H1 (cell line): ENCODE data around the gene MAPK11. TPM values are rescaled to one million over a fixed set of nuclear protein-coding genes. Genes with fewer than 3 reads are reported as not detected.

Experiments used
- CTCF ChIA-PET: fragments of 300-600 bp; sonication (Branson Sonifier 250); formaldehyde crosslinking; loops from one replicate; lab custom pipeline; 2021; ENCODE audit not compliant: partially characterized antibody; lab: Charles Lee
- POLR2A ChIA-PET: fragments of 300-600 bp; sonication (Branson Sonifier 250); formaldehyde crosslinking; loops from one replicate; lab custom pipeline; 2021; ENCODE audit warnings: inconsistent platforms; ENCODE audit not compliant: partially characterized antibody; lab: Charles Lee
- DNase-seq, 2 experiments: peaks; one replicate each; pipeline versions ENCODE4 v3.0.0 to v3.0.0-alpha.2; 2010 to 2022; ENCODE audit warnings: low spot score in 2 of 2, low read depth in 1 of 2, mixed read lengths in 1 of 2
- FAIRE-seq: peaks from 2 replicates; lab custom pipeline; 2011; peaks lifted over from hg19 to GRCh38; lab: Jason Lieb, UNC
- H2AFZ ChIP-seq: 2 replicates; pipeline ENCODE4 v1.8.1; 2012; ENCODE audit warnings: low read length, inconsistent platforms
- H2AK5ac ChIP-seq: 2 replicates; pipeline ENCODE4 v1.6.1; 2013; ENCODE audit warnings: low read depth, low read length
- H2BK120ac ChIP-seq: replicated peaks from 2 replicates; pipeline ENCODE3; 2013; ENCODE audit warnings: low read depth, low read length, inconsistent platforms
- H2BK12ac ChIP-seq: 2 replicates; pipeline ENCODE4 v1.6.1; 2013; ENCODE audit warnings: low read depth, low read length
- H2BK15ac ChIP-seq: 2 replicates; pipeline ENCODE4 v1.6.1; 2013; ENCODE audit warnings: low read length
- H2BK20ac ChIP-seq: 2 replicates; pipeline ENCODE4 v1.6.1; 2013; ENCODE audit warnings: low read length
- H2BK5ac ChIP-seq: 2 replicates; pipeline ENCODE4 v1.6.1; 2013; ENCODE audit warnings: low read depth, low read length
- H3K14ac ChIP-seq: 2 replicates; pipeline ENCODE4 v1.6.1; 2013; ENCODE audit warnings: inconsistent platforms; ENCODE audit not compliant: insufficient read length
- H3K18ac ChIP-seq: 2 replicates; pipeline ENCODE4 v1.6.1; 2013; ENCODE audit warnings: low read length; ENCODE audit errors: extremely low read depth
- H3K23ac ChIP-seq: 2 replicates; pipeline ENCODE4 v1.6.1; 2013; ENCODE audit warnings: inconsistent platforms; ENCODE audit not compliant: insufficient read length
- H3K23me2 ChIP-seq: 2 replicates; pipeline ENCODE4 v1.6.1; 2013; ENCODE audit warnings: low read depth, low read length
- H3K27ac ChIP-seq: 2 replicates; pipeline ENCODE4 v1.6.1; 2011; ENCODE audit warnings: low read depth, low read length, inconsistent platforms
- H3K27me3 ChIP-seq, 4 experiments: replicated peaks in 1 of 4; 1 replicate in 1 of 4; 2 replicates in 3 of 4; pipeline versions ENCODE4 v1.6.1 to v1.8.1; 2011 to 2013; ENCODE audit warnings: low read length in 3 of 4, mild to moderate bottlenecking in 3 of 4, inconsistent platforms in 2 of 4, mixed read lengths in 2 of 4, moderate library complexity in 1 of 4; ENCODE audit not compliant: control insufficient read depth in 3 of 4, insufficient read depth in 3 of 4; ENCODE audit errors: extremely low read depth in 1 of 4
- H3K36me3 ChIP-seq, 4 experiments: 2 replicates each; pipeline versions ENCODE4 v1.6.1 to v1.8.1; 2011 to 2013; ENCODE audit warnings: mild to moderate bottlenecking in 4 of 4, low read length in 3 of 4, moderate library complexity in 2 of 4, control low read depth in 1 of 4, inconsistent platforms in 1 of 4; ENCODE audit not compliant: insufficient read depth in 4 of 4, control insufficient read depth in 2 of 4
- H3K4ac ChIP-seq: replicated peaks from 2 replicates; pipeline ENCODE3; 2013; ENCODE audit warnings: low read length, low read depth, mixed read lengths, inconsistent platforms; ENCODE audit not compliant: insufficient read length
- H3K4me1 ChIP-seq, 4 experiments: replicated peaks in 1 of 4; 1 replicate in 1 of 4; 2 replicates in 3 of 4; pipeline versions ENCODE4 v1.6.1 to v1.8.1; 2011 to 2013; ENCODE audit warnings: low read length in 3 of 4, inconsistent platforms in 2 of 4, mixed read lengths in 1 of 4; ENCODE audit not compliant: insufficient read depth in 4 of 4, control insufficient read depth in 3 of 4
- H3K4me2 ChIP-seq, 2 experiments: 2 replicates each; pipeline versions ENCODE4 v1.6.1 to v1.8.1; 2011 to 2013; ENCODE audit warnings: low read depth in 2 of 2, low read length in 2 of 2, control low read depth in 1 of 2, inconsistent platforms in 1 of 2, mild to moderate bottlenecking in 1 of 2; ENCODE audit not compliant: insufficient read depth in 1 of 2
- H3K4me3 ChIP-seq, 4 experiments: fragments of 200-600, 300-600 bp in 1 of 4; sonication (generic), shearing (Covaris generic), sonication (Bioruptor Twin) in 1 of 4; 2 replicates each; pipeline versions ENCODE4 v1.5.1 to v1.8.1; 2011 to 2016; ENCODE audit warnings: low read length in 4 of 4, low read depth in 3 of 4, control low read depth in 2 of 4, inconsistent platforms in 2 of 4, mild to moderate bottlenecking in 2 of 4, mixed read lengths in 1 of 4, moderate library complexity in 1 of 4; ENCODE audit not compliant: insufficient read depth in 2 of 4; ENCODE audit errors: extremely low read depth in 1 of 4
- H3K56ac ChIP-seq: replicated peaks from 2 replicates; pipeline ENCODE3; 2013; ENCODE audit warnings: low read depth, mild to moderate bottlenecking, mixed read lengths, low read length, inconsistent platforms; ENCODE audit not compliant: insufficient read length
- H3K79me1 ChIP-seq: 2 replicates; pipeline ENCODE4 v1.6.1; 2013; ENCODE audit warnings: low read depth, low read length, control low read depth
- H3K79me2 ChIP-seq, 2 experiments: 2 replicates each; pipeline versions ENCODE4 v1.6.1 to v1.8.1; 2012 to 2013; ENCODE audit warnings: low read length in 2 of 2, mild to moderate bottlenecking in 2 of 2, inconsistent platforms in 1 of 2; ENCODE audit not compliant: insufficient read depth in 2 of 2, control insufficient read depth in 1 of 2
- H3K9ac ChIP-seq, 4 experiments: replicated peaks in 1 of 4; 1 replicate in 1 of 4; 2 replicates in 3 of 4; pipeline versions ENCODE4 v1.6.1 to v1.8.1; 2011 to 2013; ENCODE audit warnings: low read depth in 3 of 4, low read length in 3 of 4, control low read depth in 2 of 4, mild to moderate bottlenecking in 2 of 4, moderate library complexity in 2 of 4, inconsistent platforms in 1 of 4; ENCODE audit errors: extremely low read depth in 1 of 4
- H3K9me3 ChIP-seq, 2 experiments: 2 replicates each; pipeline versions ENCODE4 v1.6.1 to v1.8.1; 2012 to 2013; ENCODE audit warnings: mild to moderate bottlenecking in 2 of 2, moderate library complexity in 2 of 2, control low read depth in 1 of 2, inconsistent platforms in 1 of 2, low read depth in 1 of 2, low read length in 1 of 2, mixed read lengths in 1 of 2; ENCODE audit not compliant: insufficient read depth in 2 of 2
- H4K20me1 ChIP-seq, 2 experiments: replicated peaks in 1 of 2; 2 replicates each; pipeline versions ENCODE3 to v1.8.1; 2011 to 2013; ENCODE audit warnings: inconsistent platforms in 2 of 2, low read length in 2 of 2, mild to moderate bottlenecking in 1 of 2; ENCODE audit not compliant: insufficient read depth in 2 of 2, control insufficient read depth in 1 of 2
- H4K5ac ChIP-seq: 2 replicates; pipeline ENCODE4 v1.6.1; 2013; ENCODE audit warnings: low read length, low read depth, mixed read lengths, inconsistent platforms; ENCODE audit not compliant: insufficient read length
- H4K8ac ChIP-seq: 2 replicates; pipeline ENCODE4 v1.8.0; 2013; ENCODE audit warnings: mild to moderate bottlenecking, moderate library complexity, low read length, inconsistent platforms; ENCODE audit not compliant: insufficient read depth; ENCODE audit errors: extremely low read depth
- H4K91ac ChIP-seq: replicated peaks from 2 replicates; pipeline ENCODE3; 2013; ENCODE audit warnings: low read length, mixed read lengths, inconsistent platforms; ENCODE audit not compliant: insufficient read length
- BACH1 ChIP-seq: IDR thresholded peaks from 2 replicates; pipeline ENCODE4 v1.6.1; 2012; ENCODE audit warnings: low read length, improper control_type of control experiment
- CBX5 ChIP-seq: fragments of 300-800, 300-1000 bp; sonication (generic); IDR thresholded peaks from 2 replicates; pipeline ENCODE4 v1.7.1; 2016; ENCODE audit warnings: antibody characterized with exemption, low read length, low read depth
- CBX8 ChIP-seq: fragments of 300-800, 300-1000 bp; sonication (generic); IDR thresholded peaks from 2 replicates; pipeline ENCODE4 v1.7.1; 2016; ENCODE audit warnings: low read depth, low read length, borderline replicate concordance
- CREB1 ChIP-seq: IDR thresholded peaks from 2 replicates; pipeline ENCODE4 v1.6.1; 2012; ENCODE audit warnings: inconsistent platforms
- JUND ChIP-seq: IDR thresholded peaks from 2 replicates; pipeline ENCODE4 v1.6.1; 2011; ENCODE audit warnings: mild to moderate bottlenecking, improper control_type of control experiment, low read length
- SAP30 ChIP-seq: fragments of 300-600 bp; sonication (generic); IDR thresholded peaks from 2 replicates; pipeline ENCODE4 v1.7.1; 2012; ENCODE audit warnings: low read length, moderate library complexity, mild to moderate bottlenecking, inconsistent platforms; ENCODE audit not compliant: insufficient read depth, insufficient replicate concordance
- SIRT6 ChIP-seq: IDR thresholded peaks from one replicate; pipeline ENCODE4 v1.7.1; 2012; ENCODE audit warnings: low read length, inconsistent platforms
- TAF1 ChIP-seq: IDR thresholded peaks from 2 replicates; pipeline ENCODE4 v1.6.1; 2011; ENCODE audit warnings: mild to moderate bottlenecking, low read depth, low read length
- WGBS, 2 experiments: shearing (Covaris generic) in 1 of 2; methylation state at CpG; one replicate each; pipeline versions ENCODE4 v1.1.6 to v1.1.7; 2013 to 2015; ENCODE audit warnings: low lambda C conversion rate in 2 of 2, mixed read lengths in 2 of 2, inconsistent platforms in 1 of 2, low coverage in 1 of 2, missing lambda C conversion rate in 1 of 2; ENCODE audit not compliant: insufficient replicate concordance in 2 of 2, insufficient coverage in 1 of 2, insufficient read length in 1 of 2; ENCODE audit errors: extremely low coverage in 1 of 2, missing lambda C conversion rate in 1 of 2; 5-methylcytosine and 5-hydroxymethylcytosine counted together
- polyA plus RNA-seq, 7 experiments: library from polyadenylated mRNA; depleted of rRNA in 3 of 7; stranded (reverse) in 5 of 7; unstranded in 2 of 7; fragments of >200 nt in 5 of 7; fragments of 200-250 nt in 2 of 7; gene quantifications; 1 replicate in 5 of 7; 2 replicates in 1 of 7; 4 replicates in 1 of 7; pipeline versions ENCODE4 v1.2.1 to v1.2.3, GENCODE V29; 2011 to 2013; ENCODE audit warnings: missing spikeins in 2 of 7, mixed read lengths in 2 of 7
- total RNA-seq: library from RNA; stranded (reverse); fragmentation: NEBNext Ultra II Directional; extraction: Animal tissue kit (Norgen Biotek cat#: 25700); gene quantifications from 2 replicates; pipeline ENCODE4 v1.2.1, GENCODE V29; 2021

Gene MAPK11
- total and polyA plus RNA-seq, 2 of the 8 experiments (the other 6 are each of a cell fraction or from before 2014, with no cell fraction given) = 0.70 to 1.5 TPM

- H3K79me2 ChIP-seq = peaks cover 0 to 18% of the 10 kb centered on the region in 2 experiments; a peak in 2 of 4 replicates
- H4K8ac ChIP-seq = no peak overlapping the region
- no peak overlapping the region for H2BK12ac ChIP-seq
- H2BK15ac ChIP-seq = no peak overlapping the region
- no peak overlapping the region for H2BK5ac ChIP-seq
- H3K4me3 ChIP-seq = no peak overlapping the region
- H2AK5ac ChIP-seq = no peak overlapping the region
- no peak overlapping the region for H3K14ac ChIP-seq
- no peak for FAIRE-seq
- H2BK120ac ChIP-seq = no peak overlapping the region
- no peak overlapping the region for H4K5ac ChIP-seq
- H3K36me3 ChIP-seq = no peaks in the 10 kb centered on the region; a peak in 1 of 8 replicates
- no peak overlapping the region for H2AFZ ChIP-seq
- peaks cover 0 to 6% (median 1%) of the 10 kb centered on the region in 4 experiments; a peak in 4 of 7 replicates for H3K4me1 ChIP-seq
- H3K79me1 ChIP-seq = peaks cover 20% of the 10 kb centered on the region
- peaks cover 0 to 17% of the 10 kb centered on the region in 2 experiments for H4K20me1 ChIP-seq
- no peak overlapping the region for H3K4me2 ChIP-seq
- H3K27me3 ChIP-seq = no peaks in the 10 kb centered on the region
- CTCF ChIA-PET = interaction anchor here (0.6 to 2.3 kb wide), 8 partner anchors 8 to 464 kb away, joined by 3 to 6 read pairs (median 4); no protein-coding TSS in a partner anchor
- TF ChIP-seq CREB1 = no peak
- no peak for TF ChIP-seq CBX5
- TF ChIP-seq TAF1 = no peak
- TF ChIP-seq SIRT6 = no peak
- no peak for TF ChIP-seq SAP30
- TF ChIP-seq CBX8 = no peak
- TF ChIP-seq BACH1 = no peak
- no peak for TF ChIP-seq JUND
- DNase-seq = no peak
- POLR2A ChIA-PET = interaction anchor here (1.2 kb wide), 1 partner anchor 12 kb away, joined by 3 read pairs; the partner anchor contains the start of gene TUBGCP6
- H3K18ac ChIP-seq = no peak overlapping the region
- WGBS, 2 experiments = 97% methylated on average over 20 of the region's 20 CpGs; no CpG with 5 or more reads in 1 of the 2 experiments
- H3K9ac ChIP-seq = no peak overlapping the region
- H2BK20ac ChIP-seq = no peak overlapping the region
- no peak overlapping the region for H3K27ac ChIP-seq
- no peak overlapping the region for H3K56ac ChIP-seq
- no peaks in the 10 kb centered on the region; a peak in 1 of 4 replicates for H3K9me3 ChIP-seq
- H3K23ac ChIP-seq = no peak overlapping the region
- 0 out of 2 replicates have a peak, but pooled peaks cover 2% of the 10 kb centered on the region for H3K23me2 ChIP-seq
- H3K4ac ChIP-seq = no peak overlapping the region
- H4K91ac ChIP-seq = no peak overlapping the region
These were observed 37.6 kb downstream of the MAPK11 start for GRCh38 chr22:50232481-50233151.
